HG03045 (cell line): ENCODE data around the gene RRBP1.

Source experiments
- ATAC-seq: cut with Tn5 transposase; IDR thresholded peaks from one replicate; pipeline ENCODE4 v1.9.1; 2021; ENCODE audit warnings: mild to moderate bottlenecking, moderate library complexity; ENCODE audit not compliant: unreplicated experiment

Gene RRBP1

DNA sequence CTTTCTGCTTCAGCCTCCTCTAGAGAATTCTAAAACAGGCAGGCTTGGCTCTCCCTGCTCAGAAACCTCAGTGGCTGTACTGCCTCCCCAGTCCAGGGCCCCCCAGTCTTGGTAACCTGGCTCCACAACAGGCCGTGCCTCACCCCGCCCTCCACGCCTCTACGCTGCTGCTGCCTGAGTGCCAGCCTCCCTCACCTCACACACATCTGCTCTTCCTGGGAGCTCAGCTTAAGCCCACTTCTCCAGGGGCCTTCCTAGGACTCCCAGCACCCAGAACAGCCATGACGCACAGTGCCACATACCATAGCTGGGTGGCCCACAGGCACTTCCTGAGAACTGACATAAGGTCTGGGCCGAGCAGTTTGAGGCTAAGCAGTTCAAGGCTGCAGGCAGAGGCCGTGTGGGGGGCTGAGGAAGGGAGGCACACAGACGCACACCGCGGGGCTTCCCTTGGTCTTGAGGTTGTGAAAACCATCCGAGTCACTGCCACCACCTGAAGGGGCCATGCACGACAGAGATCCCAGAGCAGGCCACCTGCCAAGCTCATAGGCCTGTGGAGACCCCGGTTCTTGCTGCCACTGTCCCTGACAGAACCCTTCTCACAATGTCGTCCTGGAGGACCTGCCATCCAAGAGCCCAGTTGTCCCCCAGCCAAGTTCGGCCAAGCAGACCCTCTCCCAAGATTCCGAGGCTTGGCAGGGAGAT, 69.6 kb downstream of the RRBP1 start:
- no peak for ATAC-seq

DNA sequence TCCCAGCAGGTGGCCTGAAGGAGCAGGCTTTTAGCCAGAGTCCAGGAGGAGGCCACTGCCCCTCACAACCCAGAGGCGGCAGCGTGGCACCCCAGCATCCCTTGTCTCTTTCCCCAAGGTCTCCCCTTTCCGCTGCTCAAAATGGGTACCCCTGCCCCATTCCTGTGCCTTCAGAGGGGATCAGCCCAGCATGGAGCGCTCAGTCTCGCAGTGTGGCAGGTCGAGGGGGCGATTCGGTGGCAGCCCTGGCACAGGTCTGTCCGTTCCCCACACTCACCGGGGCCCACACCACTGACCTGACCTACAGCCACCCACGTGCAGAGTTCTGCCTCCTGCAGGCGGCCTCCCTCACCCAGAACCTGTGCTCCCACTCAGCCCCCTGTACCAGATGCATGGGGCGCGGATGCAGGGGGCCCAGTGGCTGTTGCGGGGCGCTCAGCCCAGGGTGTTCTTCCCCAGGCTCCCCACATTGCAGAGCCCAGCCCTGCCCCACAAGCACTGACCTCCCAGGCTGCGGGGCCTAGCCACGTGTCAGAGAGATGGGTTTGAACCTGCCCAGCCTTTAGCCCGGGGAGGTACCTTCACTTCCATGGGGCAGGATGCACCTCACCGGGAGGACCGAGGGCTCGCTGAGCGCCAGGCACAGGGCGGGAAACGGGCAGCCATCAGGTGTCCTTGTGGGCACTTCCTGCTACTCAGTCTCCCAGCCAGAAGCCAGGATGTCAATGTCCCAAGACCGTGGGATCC, 70.3 kb downstream of the RRBP1 start:
- ATAC-seq, result no peak

DNA sequence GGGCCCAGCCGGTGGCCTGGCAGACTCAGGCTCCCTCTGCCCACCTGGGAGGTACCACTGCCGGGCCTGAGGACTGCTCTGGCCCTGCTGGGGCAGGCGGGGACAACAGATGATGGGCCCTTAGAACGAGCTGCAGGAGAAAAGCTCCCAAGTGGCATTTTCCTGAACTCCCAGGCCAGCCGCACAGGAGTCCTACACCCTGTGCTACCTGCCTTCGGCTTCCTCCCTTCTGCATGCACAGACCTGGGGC, 70.8 kb downstream of the RRBP1 start:
- no peak for ATAC-seq

DNA sequence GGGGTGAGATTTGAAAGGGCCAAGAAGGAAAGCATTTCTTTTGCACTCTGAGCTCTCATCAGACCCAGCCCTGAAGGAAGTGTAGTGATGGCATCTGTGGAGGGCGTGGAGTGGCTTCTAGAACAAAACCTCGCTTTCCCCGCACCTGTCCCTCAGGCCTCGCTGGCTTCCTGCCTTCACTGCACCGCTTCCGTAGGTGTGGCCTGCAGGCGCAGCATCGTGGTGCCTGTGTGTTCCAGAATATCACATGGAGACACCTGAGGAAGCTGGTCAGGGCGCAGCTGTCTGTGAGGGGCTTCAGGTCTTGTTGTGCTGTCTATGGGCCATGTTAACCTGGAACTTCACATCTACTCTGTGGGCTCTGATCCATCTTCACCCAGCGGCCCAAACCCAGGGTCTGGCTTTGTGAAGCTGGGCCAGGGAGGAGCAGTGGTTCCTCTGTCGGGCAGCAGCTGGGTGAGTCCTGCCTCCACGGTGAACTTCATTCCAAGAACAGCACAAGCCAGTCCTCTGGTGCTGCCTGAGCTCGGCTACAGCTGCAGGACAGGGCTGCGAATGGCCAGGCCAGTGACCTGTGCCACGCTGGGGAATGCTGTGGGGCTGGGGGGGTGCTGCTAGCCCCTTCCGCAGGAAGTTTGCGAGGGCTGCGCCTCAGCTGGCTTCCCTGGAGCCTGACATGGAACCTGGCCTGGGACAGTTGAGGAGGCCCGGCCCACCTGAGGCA, 71.3 kb downstream of the RRBP1 start:
- no peak for ATAC-seq

DNA sequence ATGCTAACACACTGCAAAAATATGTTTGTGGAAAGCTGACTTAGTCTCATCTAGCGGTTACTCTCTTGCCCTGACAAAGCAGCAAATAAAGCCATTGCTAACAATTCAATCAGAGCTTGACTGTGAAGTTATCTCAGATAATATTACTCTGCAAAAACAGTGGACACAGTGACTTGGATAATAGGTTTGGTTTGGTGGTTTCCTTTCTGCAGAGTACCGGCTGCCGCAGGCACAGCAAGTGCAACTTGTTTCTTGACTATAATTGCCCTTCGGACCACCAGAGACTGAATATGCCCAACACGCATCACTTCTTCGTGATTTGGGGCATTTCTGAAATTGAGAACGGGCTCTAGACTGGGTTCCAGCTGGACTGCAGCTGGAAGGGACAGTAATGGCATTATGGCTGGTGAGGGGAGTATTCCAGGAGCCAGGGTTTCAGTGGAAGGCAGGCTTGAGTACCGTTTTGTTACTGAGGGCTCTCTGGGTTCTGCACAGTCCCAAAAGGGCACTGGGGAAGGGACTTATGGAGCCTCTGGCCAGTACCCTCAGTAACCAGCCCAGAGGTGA, 72.1 kb downstream of the RRBP1 start:
- ATAC-seq, result no peak

DNA sequence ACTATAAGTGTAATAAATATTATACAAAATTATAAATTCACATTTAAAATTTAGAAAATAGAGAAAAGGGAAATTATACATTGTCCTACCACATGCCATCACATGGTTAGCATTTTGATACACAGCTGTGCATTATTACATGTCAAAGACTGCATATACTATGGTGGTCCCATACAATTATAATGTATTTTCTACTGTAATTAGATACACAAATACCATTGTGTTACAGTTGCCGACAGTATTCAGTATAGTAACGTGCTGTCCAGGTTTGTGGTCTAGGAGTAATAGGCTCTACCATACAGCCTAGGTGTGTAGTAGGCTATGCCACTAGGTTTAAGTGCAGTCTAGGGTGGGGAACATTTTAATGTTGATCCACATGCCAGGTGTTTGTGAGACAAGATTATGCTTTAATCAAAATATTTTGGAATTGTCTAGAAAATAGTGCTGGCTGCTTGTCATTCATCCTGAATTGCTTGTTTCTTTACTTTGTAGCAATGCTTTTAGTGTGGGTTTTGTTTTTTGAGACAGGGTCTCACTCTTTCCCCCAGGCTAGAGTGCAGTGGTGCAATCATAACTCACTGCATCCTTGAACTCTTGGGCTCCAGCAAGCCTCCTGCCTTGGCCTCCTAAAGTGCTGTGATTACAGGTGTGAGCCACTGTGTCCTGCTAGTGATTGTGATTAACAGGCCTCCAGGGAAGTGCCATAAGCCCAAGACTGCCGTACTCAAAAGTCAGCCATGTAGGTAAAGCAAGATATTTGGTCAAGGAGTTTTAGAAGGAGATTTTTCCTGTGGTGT, 73.1 kb downstream of the RRBP1 start:
- no peak for ATAC-seq

DNA sequence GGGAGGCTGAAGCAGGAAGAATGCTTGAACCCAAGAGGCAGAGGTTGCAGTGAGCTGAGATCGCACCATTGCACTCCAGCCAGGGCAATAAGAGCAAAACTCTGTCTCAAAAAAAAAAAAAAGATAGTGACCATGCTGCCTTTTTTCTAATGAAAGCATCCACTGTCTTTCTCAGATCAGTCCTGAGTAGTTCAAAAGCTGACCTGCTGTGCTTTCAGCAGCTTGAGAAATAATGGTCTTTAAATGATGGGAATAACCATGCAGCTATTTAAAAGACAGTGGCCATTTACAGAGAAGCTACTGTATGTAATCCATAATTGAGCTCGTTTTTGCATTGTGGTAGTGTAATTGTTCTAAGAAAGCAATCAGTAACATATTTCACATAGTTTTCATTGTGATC, 76.0 kb downstream of the RRBP1 start:
- no peak for ATAC-seq

DNA sequence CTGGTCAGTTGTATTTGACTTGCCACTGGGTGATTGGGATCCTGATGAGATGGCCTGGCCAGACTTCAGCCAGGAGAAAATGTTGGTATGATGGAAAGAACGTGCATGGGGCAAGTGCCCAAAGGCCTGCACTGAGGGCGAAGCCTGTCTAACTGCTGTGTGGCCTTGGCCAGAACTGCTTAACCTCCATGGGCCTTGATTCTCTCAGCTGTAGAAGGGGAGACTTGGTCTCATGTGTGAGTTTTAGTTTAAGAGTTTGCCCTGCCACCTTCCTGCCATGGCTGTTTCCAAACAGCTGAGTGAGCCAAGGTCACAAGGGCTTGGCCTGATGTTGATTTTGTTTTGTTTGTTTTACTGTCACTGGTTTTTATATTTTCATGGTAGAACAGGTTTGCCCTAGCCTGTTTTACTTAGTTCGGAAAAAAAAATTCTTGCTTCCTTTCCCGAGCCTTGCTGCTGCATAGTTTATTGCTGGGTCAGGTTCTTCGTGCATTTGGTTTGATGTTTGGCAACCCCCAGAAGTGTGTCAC, 76.8 kb downstream of the RRBP1 start:
- no peak for ATAC-seq

DNA sequence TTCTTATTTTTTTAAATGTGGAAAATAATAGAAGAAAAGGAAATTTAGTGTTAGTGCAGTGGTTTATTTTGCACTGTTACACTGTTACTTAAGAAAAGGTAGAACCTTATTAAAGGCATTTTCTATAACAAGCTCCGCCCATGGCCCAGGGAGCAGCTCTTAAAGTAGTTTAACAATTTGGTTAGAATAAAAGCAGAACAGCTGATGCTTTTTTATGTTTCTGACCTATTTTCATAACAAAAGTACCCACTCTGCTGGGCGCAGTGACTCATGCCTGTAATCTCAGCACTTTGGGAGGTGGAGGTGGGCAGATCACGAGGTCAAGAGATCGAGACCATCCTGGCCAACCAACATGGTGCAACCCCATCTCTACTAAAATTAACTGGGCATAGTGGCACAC, 79.5 kb downstream of the RRBP1 start:
- no peak for ATAC-seq

DNA sequence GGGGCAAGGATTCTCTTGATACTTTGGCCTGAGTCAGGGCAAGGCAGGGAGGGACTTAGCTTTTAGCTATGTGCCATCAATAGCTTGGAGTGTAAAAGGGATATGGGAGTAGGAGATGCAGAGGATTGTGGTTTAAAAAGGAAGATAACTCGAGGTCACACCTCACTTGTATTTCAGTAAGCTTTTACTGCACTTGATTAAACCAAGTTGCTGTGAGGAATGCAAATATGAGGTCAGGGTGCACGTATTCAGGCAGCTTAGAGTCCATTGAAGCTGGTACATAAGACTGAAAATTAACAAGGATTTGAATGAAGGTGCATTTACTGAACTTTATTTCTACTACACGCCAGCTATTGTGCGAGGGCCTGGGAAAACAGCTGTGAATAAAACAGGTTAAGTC, 80.1 kb downstream of the RRBP1 start:
- no peak for ATAC-seq

DNA sequence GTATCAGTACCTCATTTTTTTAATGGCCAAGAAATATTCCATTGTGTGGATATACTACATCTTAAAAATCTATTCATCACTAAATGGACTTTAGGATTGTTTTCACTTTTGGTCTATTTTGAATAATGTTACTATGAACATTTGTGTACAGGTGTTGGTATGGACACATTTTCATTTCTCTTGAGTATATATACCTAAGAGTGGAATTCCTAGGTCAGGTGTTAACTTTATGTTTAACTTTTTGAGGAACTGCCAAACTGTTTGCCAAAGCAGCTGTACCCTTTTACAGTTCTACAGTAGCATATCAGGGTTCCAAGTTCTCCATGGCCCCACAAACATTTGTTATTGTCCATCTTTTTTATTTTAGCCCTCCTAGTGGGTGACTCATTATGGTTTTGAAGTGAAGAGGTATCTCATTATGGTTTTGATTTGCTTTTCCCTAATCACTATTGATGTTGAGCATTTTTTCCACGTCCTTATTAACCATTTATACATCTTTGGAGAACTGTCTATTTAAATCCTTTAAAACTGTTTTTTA, 84.0 kb downstream of the RRBP1 start:
- ATAC-seq, result no peak

DNA sequence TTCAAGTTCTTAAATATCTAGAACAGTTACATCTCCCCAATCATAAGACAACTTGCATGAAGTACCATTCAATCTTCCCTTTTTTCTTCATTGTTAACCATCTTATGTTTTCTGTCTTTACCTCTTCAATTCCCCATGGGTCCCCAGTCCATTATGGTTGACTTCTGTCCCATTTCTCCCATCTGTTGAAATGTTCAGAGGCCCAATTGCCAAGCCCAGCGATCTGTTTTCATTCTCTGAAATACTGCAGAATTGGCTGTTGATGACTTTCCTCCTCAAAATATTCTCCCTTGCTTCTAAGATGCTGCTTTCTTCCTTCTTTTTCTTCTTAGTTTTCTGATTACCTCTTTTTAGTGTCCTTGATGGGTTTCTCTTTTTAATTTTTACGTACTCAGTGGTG, 86.2 kb downstream of the RRBP1 start:
- ATAC-seq, result no peak

DNA sequence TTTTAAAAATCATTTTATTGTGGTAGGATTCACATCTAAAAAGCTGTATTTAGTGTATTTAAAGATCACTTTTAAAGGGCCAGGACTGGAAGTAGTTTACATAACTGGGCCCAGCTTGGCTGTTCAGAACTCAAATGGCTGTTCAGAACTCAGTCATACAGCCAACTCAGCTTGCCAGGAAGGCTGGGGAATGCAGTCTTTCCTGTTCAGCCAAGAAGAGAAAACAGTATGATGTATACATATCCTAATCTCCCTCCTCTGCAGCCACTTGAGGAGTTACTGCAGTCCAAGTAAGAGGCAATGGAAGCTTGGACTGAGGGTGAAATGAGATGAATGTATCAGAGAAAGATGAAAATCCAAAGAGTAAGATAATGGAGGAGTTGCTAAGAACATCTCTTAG, 87.6 kb downstream of the RRBP1 start:
- no peak for ATAC-seq

DNA sequence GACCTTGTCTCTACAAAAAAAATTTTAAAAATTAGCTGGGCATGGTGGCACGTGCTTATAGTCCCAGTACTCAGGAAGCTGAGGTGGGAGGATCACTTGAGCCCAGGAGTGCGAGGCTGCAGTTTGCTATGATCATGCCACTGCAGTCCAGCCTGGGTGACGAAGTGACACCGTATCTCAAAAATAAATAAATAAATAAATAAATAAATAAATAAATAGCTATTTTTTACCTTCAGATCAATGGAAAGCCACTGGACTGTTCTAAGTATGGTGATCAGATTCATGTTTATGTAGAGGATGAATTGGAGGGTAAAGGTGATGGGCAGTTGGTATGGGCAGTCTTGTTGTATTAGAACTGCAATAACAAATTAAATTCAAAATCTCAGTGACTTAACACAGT, 88.1 kb downstream of the RRBP1 start:
- no peak for ATAC-seq

DNA sequence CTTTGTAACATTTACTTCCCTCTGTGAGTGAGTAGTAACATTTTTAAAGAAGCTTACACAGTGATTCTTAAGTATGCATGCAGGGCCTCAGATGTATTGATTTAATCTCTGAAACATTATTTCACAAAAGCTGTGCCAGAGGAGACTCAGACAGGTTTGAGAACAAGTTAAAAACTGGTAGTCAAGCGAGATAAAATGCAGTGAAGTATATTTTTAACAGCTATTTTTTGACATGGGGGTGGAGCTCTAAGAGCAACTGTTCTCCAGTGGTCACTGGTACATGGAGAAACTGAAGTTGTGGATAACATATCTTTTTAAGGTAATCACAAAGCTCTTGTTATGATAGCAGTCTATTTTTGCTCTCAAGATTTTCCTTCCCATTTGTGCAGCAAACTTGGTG, 91.8 kb downstream of the RRBP1 start:
- ATAC-seq, result no peak

DNA sequence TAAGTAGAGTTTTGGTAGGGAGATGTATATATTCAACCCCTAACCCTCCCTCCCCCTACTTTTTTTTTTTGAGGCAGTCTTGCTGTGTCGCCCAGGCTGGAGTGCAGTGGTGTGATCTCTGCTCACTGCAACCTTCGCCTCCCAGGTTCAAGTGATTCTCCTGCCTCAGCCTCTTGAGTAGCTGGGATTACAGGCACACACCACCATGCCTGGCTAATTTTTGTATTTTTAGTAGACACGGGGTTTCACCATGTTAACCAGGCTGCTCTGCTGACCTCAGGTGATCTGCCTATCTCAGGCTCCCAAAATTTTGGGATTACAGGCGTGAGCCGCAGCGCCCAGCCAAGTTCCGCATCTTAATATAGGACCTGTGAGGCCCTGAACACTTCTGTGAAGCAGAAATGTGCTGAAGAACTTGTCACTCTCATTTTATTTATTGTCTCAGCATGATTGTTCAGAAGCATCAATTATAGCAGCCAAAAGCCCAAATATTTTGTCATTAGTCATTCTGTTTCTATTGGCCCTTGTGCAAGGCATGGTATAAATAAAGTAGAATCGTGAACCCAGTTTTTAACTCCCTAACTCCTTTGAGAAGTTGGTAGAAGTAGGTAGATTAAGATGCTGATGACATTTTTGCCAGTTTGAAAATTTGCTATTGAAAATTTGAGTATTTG, 92.7 kb downstream of the RRBP1 start:
- ATAC-seq, result no peak

DNA sequence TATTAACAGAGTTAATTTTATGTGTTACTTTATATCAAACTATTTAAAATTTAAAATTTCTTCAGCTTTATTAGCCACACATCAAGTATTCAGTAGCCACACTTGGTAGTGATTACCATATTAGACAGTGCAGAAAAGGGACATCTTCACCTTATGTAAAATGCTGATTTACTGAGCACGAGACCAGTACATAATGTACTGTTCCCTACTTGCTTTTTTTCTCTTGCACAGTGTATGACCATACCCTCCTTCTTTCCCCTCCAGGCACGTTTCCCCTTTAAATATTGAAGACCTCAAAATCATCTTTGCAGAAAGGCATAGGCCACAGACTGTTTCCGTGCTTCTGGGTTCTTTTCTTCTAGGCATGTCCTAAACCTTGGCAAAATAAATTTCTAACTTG, 94.2 kb downstream of the RRBP1 start:
- no peak for ATAC-seq

DNA sequence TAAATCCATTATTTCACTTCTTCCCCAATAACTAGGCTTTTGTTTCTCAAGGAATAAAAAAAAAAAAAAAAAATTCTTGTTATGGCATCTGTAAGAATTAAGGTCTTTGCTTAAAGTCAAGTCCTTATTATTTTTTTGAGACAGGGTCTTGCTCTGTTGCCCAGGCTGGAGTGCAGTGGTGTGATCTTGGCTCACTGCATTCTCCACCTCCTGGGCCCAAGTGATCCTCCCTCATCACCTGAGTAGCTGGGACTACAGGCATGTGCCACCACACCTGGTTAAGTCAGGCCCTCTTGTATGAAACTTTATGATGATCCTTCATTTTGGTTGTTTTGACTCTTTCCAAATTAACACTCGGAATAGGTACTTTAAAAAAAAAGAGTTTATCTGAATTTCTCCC, 94.9 kb downstream of the RRBP1 start:
- ATAC-seq, result no peak

DNA sequence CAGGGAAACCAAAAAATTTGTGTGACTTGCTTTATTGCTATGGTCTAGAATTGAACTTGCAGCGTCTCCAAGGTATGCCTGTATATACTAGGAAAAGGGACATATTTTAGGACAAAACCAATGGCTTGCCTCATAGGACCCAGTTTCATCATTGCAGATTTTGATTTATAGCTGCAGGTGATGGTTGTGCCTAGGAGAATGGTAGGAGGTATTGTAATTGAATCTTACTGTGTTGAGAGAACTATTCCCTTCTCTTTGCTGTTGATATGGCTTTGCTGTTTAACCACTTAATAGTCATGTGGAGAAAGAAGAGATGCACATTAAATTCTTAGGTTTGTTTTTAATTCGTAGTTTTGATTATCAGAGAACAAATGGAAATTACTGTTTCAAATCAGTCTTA, 95.8 kb downstream of the RRBP1 start:
- ATAC-seq, result no peak

DNA sequence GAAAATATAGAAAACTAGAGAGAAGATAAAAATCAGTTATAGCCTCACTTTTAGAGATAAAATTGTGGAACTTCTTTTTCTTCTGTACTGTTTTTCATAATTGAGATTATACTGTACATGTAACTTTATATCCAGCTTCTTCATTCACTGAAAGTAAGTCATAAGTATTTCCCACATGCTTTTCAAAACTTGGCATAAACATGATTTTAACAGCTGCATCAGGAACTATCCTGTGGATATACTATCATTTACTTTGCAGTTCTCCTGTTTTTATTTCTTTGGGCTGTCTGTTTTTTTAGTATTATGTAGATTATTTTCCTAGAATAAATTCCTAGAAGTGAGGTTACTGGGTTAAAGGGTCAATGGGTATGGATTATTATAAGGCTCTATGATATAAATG, 97.4 kb downstream of the RRBP1 start:
- no peak for ATAC-seq
